OCI-LY7 (cell line): Measurements from ENCODE around the gene ZNHIT1.

Source experiments
- CTCF ChIP-seq: fragments of 200-600 bp; sonication (generic); conservative IDR thresholded peaks from 2 replicates; pipeline ENCODE4 v1.5.1; 2014; ENCODE audit warnings: mild to moderate bottlenecking, antibody characterized with exemption, low read length, moderate library complexity, mixed read lengths
- EZH2phosphoT487 ChIP-seq: fragments of 200-600 bp; sonication (generic); IDR thresholded peaks from 2 replicates; pipeline ENCODE4 v1.6.1; 2018; ENCODE audit warnings: low read depth, borderline replicate concordance, mild to moderate bottlenecking, mixed run types, antibody characterized with exemption, low read length, moderate library complexity, mixed read lengths

GRCh38 chr7:101241443-101242349 lies 23.7 kb downstream of the ZNHIT1 start:
- no peak for TF ChIP-seq EZH2phosphoT487
- TF ChIP-seq CTCF: no peak
